ENCODE data around the gene PCBP3.

GRCh38 chr21:45859041-45859761 is 215.7 kb downstream of the PCBP3 start:
- TF ChIP-seq CHCHD3 (CRISPR knock-in tag; IDR thresholded peaks at IDR 0.05) (no peak), CTCF (CRISPR knock-in tag; IDR thresholded peaks at IDR 0.05) (no peak), MLX (CRISPR knock-in tag; IDR thresholded peaks at IDR 0.05) (no peak), SRSF1 (optimal IDR thresholded peaks at IDR 0.05; ENCODE audit: low read depth, low read length) (no peak), SUZ12 (IDR thresholded peaks at IDR 0.05; ENCODE audit: low read depth, low read length) (no peak), FOXA3 (CRISPR knock-in tag; IDR thresholded peaks at IDR 0.05) (no peak), NCOR1 (IDR thresholded peaks at IDR 0.05; ENCODE audit: borderline replicate concordance, low read length) (no peak), NONO (IDR thresholded peaks at IDR 0.05) (no peak), NONO (CRISPR knock-in tag; conservative IDR thresholded peaks at IDR 0.05) (no peak), POLR2A (IDR thresholded peaks at IDR 0.05; ENCODE audit: insufficient read depth in 1 of 2, low read depth in 2 of 2, low read length in 2 of 2) (no peak), ZNF34 (CRISPR knock-in tag; IDR thresholded peaks at IDR 0.05; ENCODE audit: borderline replicate concordance) (no peak), TAF1 (CRISPR knock-in tag; IDR thresholded peaks at IDR 0.05) (no peak), KLF11 (CRISPR knock-in tag; IDR thresholded peaks at IDR 0.05) (no peak)
- TF ChIP-seq, protein P1, sequence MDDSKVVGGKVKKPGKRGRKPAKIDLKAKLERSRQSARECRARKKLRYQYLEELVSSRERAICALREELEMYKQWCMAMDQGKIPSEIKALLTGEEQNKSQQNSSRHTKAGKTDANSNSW (CRISPR knock-in tag; IDR thresholded peaks at IDR 0.05; ENCODE audit: borderline replicate concordance), result no peak
- TF ChIP-seq, protein P2, sequence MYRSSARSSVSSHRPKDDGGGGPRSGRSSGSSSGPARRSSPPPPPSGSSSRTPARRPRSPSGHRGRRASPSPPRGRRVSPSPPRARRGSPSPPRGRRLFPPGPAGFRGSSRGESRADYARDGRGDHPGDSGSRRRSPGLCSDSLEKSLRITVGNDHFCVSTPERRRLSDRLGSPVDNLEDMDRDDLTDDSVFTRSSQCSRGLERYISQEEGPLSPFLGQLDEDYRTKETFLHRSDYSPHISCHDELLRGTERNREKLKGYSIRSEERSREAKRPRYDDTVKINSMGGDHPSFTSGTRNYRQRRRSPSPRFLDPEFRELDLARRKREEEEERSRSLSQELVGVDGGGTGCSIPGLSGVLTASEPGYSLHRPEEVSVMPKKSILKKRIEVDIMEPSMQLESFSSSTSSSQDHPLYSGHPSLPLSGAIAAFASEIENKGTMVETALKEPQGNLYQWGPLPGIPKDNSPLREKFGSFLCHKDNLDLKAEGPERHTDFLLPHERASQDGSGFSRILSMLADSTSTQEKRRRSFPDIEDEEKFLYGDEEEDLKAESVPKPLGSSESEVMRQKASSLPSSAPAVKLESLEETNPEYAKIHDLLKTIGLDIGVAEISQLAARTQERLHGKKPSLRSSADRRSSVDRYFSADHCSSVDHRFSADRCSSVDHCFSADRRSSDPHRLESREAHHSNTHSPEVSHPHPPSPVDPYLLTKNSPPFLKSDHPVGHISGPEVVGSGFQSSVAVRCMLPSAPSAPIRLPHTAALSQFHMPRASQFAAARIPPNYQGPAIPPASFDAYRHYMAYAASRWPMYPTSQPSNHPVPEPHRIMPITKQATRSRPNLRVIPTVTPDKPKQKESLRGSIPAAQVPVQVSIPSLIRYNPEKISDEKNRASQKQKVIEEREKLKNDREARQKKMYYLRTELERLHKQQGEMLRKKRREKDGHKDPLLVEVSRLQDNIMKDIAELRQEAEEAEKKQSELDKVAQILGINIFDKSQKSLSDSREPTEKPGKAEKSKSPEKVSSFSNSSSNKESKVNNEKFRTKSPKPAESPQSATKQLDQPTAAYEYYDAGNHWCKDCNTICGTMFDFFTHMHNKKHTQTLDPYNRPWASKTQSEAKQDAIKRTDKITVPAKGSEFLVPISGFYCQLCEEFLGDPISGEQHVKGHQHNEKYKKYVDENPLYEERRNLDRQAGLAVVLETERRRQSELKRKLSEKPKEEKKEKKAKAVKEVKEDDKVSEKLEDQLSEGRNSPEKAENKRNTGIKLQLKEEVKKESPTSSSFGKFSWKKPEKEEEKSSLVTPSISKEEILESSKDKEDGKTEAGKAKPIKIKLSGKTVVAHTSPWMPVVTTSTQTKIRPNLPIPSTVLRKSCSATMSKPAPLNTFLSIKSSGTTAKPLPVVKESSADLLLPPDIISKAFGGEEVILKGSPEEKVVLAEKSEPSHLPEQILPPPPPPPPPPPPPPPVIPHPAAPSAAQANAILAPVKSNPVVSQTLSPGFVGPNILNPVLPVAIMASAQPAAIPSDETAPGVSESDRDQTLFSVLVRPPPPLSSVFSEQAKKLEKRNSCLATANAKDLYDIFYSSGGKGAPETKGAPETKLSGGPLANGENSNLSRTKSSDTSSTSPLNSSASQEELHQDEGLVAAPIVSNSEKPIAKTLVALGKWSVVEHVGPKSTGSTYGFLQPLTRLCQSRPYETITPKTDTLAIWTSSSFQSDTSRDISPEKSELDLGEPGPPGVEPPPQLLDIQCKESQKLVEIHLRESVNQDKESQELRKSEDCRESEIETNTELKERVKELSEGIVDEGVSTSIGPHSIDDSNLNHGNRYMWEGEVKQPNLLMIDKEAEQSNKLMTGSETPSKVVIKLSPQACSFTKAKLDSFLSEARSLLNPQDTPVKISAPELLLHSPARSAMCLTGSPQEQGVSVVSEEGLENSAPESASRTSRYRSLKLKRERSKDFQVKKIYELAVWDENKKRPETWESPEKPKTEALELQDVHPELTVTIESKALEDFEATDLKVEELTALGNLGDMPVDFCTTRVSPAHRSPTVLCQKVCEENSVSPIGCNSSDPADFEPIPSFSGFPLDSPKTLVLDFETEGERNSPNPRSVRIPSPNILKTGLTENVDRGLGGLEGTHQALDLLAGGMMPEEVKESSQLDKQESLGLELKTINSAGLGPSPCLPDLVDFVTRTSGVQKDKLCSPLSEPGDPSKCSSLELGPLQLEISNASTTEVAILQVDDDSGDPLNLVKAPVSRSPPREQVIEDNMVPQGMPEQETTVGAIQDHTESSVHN (CRISPR knock-in tag; IDR thresholded peaks at IDR 0.05), result no peak

Data from HepG2 (cell line).